Adrenal gland (tissue), 5 donors: ENCODE data around the gene BLTP3A.

Source experiments
- POLR2A ChIP-seq, 2 donors: fragments of 450-650 bp; IDR thresholded peaks; one replicate each; pipeline ENCODE4 v1.6.1; 2017; ENCODE audit warnings: antibody characterized with exemption in 2 of 2, mild to moderate bottlenecking in 2 of 2, moderate library complexity in 1 of 2
- TF ChIP-seq, protein P1 (sequence below), 6 experiments: fragments of 450-650 bp in 4 of 6; fragments of 200-600 bp in 2 of 6; sonication (generic) in 1 of 6; IDR thresholded peaks; 1 replicate in 5 of 6; 2 replicates in 1 of 6; pipeline versions ENCODE4 v1.5.1 to v1.8.0; 2016 to 2021; ENCODE audit warnings: antibody characterized with exemption in 6 of 6, mild to moderate bottlenecking in 2 of 6, moderate library complexity in 1 of 6
- donor health status: DM: no; HTN: no; CAD: no.

DNA sequence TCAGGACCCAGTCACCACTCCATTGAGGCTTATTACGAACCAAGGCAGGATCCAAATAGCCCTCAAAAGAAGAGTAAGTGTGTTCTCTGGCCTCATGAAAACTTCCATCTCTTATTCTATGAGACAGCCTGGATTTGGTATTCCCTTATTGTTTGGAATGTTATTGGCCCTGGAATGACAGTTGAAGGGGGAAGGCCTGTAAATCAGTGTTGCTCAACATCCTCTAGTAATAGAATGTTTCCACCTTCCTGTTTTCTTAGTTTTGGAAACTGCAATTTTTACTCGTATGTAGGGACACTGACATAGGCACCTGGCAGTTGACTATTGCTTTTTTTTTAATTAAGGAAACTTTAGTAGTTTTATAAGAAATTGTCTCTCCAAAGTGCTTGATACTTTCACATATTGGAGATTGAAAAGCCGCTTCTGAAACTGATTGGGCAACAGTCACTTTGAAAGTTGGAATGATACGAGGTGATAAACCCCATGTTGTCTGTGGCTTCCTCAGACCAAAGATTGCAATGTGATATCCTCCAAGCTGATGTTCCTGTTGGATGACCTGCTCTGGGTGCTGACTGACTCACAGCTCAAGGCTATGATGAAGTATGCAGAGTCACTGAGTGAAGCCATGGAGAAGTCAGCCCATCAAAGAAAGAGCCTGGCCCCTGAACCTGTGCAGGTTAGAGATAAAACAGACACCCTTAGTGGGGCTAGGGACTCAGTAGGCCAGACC, 43.1 kb downstream of the BLTP3A start:
- TF ChIP-seq, protein P1, sequence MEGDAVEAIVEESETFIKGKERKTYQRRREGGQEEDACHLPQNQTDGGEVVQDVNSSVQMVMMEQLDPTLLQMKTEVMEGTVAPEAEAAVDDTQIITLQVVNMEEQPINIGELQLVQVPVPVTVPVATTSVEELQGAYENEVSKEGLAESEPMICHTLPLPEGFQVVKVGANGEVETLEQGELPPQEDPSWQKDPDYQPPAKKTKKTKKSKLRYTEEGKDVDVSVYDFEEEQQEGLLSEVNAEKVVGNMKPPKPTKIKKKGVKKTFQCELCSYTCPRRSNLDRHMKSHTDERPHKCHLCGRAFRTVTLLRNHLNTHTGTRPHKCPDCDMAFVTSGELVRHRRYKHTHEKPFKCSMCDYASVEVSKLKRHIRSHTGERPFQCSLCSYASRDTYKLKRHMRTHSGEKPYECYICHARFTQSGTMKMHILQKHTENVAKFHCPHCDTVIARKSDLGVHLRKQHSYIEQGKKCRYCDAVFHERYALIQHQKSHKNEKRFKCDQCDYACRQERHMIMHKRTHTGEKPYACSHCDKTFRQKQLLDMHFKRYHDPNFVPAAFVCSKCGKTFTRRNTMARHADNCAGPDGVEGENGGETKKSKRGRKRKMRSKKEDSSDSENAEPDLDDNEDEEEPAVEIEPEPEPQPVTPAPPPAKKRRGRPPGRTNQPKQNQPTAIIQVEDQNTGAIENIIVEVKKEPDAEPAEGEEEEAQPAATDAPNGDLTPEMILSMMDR (IDR thresholded peaks at IDR 0.05) = no peak
- TF ChIP-seq POLR2A (IDR thresholded peaks at IDR 0.05) = no peak
